Measurements from ENCODE around the gene MYLK4.

The MYLK4 gene

GRCh38 chr6:2630359-2630758 is 120.4 kb downstream of the MYLK4 start:
- DNase-seq (ENCODE audit: low spot score), result no peak

GRCh38 chr6:2626401-2626800 is 124.3 kb downstream of the MYLK4 start:
- DNase-seq (ENCODE audit: low spot score), result no peak

- DNase-seq (ENCODE audit: low spot score), result no peak
These were observed 125.1 kb downstream of the MYLK4 start for GRCh38 chr6:2625581-2625980.

GRCh38 chr6:2624177-2624576 is 126.5 kb downstream of the MYLK4 start:
- DNase-seq (ENCODE audit: low spot score), result no peak

GRCh38 chr6:2623295-2623694 is 127.4 kb downstream of the MYLK4 start:
- DNase-seq (ENCODE audit: low spot score), result no peak

- no peak for DNase-seq (ENCODE audit: low spot score)
These were observed 128.1 kb downstream of the MYLK4 start for GRCh38 chr6:2622671-2623070.

GRCh38 chr6:2619651-2620050 is 131.1 kb downstream of the MYLK4 start:
- no peak for DNase-seq (ENCODE audit: low spot score)

GRCh38 chr6:2617729-2618128 is 133.0 kb downstream of the MYLK4 start:
- no peak for DNase-seq (ENCODE audit: low spot score)

GRCh38 chr6:2616811-2617210 is 133.9 kb downstream of the MYLK4 start:
- DNase-seq (ENCODE audit: low spot score), result no peak

- DNase-seq (ENCODE audit: low spot score), result no peak
These were observed 135.5 kb downstream of the MYLK4 start for GRCh38 chr6:2615251-2615650.

- no peak for DNase-seq (ENCODE audit: low spot score)
These were observed 135.9 kb downstream of the MYLK4 start for GRCh38 chr6:2614846-2615245.

- no peak for DNase-seq (ENCODE audit: low spot score)
These were observed 136.6 kb downstream of the MYLK4 start for GRCh38 chr6:2614155-2614554.

Data from Ammon's horn (tissue), 1 donor.